Small intestine (tissue), 7 donors: Measurements from ENCODE around the gene DDA1. TPM values are rescaled to one million over a fixed set of nuclear protein-coding genes. Genes with fewer than 3 reads are reported as not detected.

Experiments used
- DNase-seq, 2 donors: peaks; one replicate each; pipeline versions ENCODE4 v3.0.0 to v3.0.0-alpha.2; 2013
- FAIRE-seq: peaks from 2 replicates; lab custom pipeline; 2012; peaks lifted over from hg19 to GRCh38; lab: Jason Lieb, UNC
- H3K27ac ChIP-seq, 3 donors: one replicate each; pipeline ENCODE4 v1.5.1; 2013; ENCODE audit warnings: low read length in 2 of 3, mild to moderate bottlenecking in 2 of 3, control low read depth in 1 of 3, inconsistent platforms in 1 of 3, low read depth in 1 of 3, moderate library complexity in 1 of 3
- H3K27me3 ChIP-seq, 3 donors: one replicate each; pipeline ENCODE4 v1.6.1; 2013; ENCODE audit warnings: low read length in 3 of 3, inconsistent platforms in 1 of 3; ENCODE audit not compliant: control insufficient read depth in 3 of 3, insufficient read depth in 3 of 3
- H3K36me3 ChIP-seq, 3 donors: one replicate each; pipeline ENCODE4 v1.6.1; 2013; ENCODE audit warnings: low read length in 3 of 3, inconsistent platforms in 1 of 3, low read depth in 1 of 3, mild to moderate bottlenecking in 1 of 3, moderate library complexity in 1 of 3; ENCODE audit not compliant: control insufficient read depth in 3 of 3, insufficient read depth in 2 of 3
- H3K4me1 ChIP-seq, 3 donors: one replicate each; pipeline ENCODE4 v1.6.1; 2013; ENCODE audit warnings: low read length in 2 of 3, inconsistent platforms in 1 of 3, low read depth in 1 of 3, mild to moderate bottlenecking in 1 of 3, moderate library complexity in 1 of 3; ENCODE audit not compliant: control insufficient read depth in 3 of 3, insufficient read depth in 2 of 3
- H3K4me3 ChIP-seq, 3 donors: one replicate each; pipeline ENCODE4 v1.5.1; 2013; ENCODE audit warnings: low read length in 3 of 3, control low read depth in 1 of 3, inconsistent platforms in 1 of 3, low read depth in 1 of 3, mild to moderate bottlenecking in 1 of 3, moderate library complexity in 1 of 3
- H3K9me3 ChIP-seq, 2 donors: one replicate each; pipeline ENCODE4 v1.6.1; 2013; ENCODE audit warnings: low read depth in 1 of 2, low read length in 1 of 2; ENCODE audit not compliant: control insufficient read depth in 2 of 2, insufficient read depth in 1 of 2
- WGBS, 3 donors: extraction: QIAGEN DNeasy Blood & Tissue Kit; methylation state at CpG; one replicate each; pipeline ENCODE4 v1.1.7; 2013; 5-methylcytosine and 5-hydroxymethylcytosine counted together
- polyA plus RNA-seq, 4 donors: library from polyadenylated mRNA; stranded (reverse) in 3 of 4; unstranded in 1 of 4; fragments of 200-250 nt in 3 of 4; fragments of 120-200 nt in 1 of 4; gene quantifications; one replicate each; pipeline versions ENCODE4 v1.2.1 to v1.2.3, GENCODE V29; 2013
- donor health status: healthy with polysubstance abuse.
- donor health status: control.
- donor health status: control.
- donor health status: Bipolar disorder and iron deficiency.
- donor health status: healthy.

The DDA1 gene
- polyA plus RNA-seq, 4 donors: 29.4 to 57.5 (median 48.9) TPM

- DNase-seq (no peak), FAIRE-seq (no peak)
- 81 to 87% (median 84%) methylated on average over 11 of the region's 11 CpGs for WGBS, 3 donors
- Histone ChIP-seq H3K9me3 (no peaks in the 10 kb centered on the region), H3K4me1 (peaks cover 0 to 8% (median 2%) of the 10 kb centered on the region in 3 donors), H3K4me3 (no peak overlapping the region), H3K27ac (no peak overlapping the region), H3K27me3 (no peaks in the 10 kb centered on the region), H3K36me3 (peaks cover 4 to 50% (median 5%) of the 10 kb centered on the region in 3 donors)
Observed at GRCh38 chr19:17311455-17312188, 2.3 kb downstream of the DDA1 start.

- Histone ChIP-seq H3K27me3 (no peaks in the 10 kb centered on the region), H3K4me3 (no peak overlapping the region), H3K9me3 (no peaks in the 10 kb centered on the region), H3K4me1 (peaks cover 0 to 5% (median 2%) of the 10 kb centered on the region in 3 donors), H3K27ac (no peak overlapping the region), H3K36me3 (peaks cover 4 to 56% (median 5%) of the 10 kb centered on the region in 3 donors)
- FAIRE-seq: no peak
- 82 to 89% (median 85%) methylated on average over 20 of the region's 20 CpGs for WGBS, 3 donors
- no peak for DNase-seq
Observed at GRCh38 chr19:17312189-17313113, 3.1 kb downstream of the DDA1 start.

GRCh38 chr19:17314007-17314593 is 4.7 kb downstream of the DDA1 start:
- no peak for DNase-seq
- FAIRE-seq: no peak
- H3K36me3 ChIP-seq: peaks cover 4 to 69% (median 5%) of the 10 kb centered on the region in 3 donors

GRCh38 chr19:17318966-17319365 is 9.6 kb downstream of the DDA1 start:
- Histone ChIP-seq H3K27me3 (no peaks in the 10 kb centered on the region), H3K4me1 (no peaks in the 10 kb centered on the region), H3K36me3 (peaks cover 12 to 78% (median 12%) of the 10 kb centered on the region in 3 donors), H3K27ac (no peak overlapping the region), H3K9me3 (no peaks in the 10 kb centered on the region), H3K4me3 (no peak overlapping the region)
- FAIRE-seq (no peak), DNase-seq (no peak)
- 78 to 80% (median 78%) methylated on average over 6 of the region's 6 CpGs for WGBS, 3 donors

More at GRCh38 chr19:17314007-17314593, 4.7 kb downstream of the DDA1 start:
- Histone ChIP-seq H3K9me3 (no peaks in the 10 kb centered on the region), H3K4me1 (peaks cover 0 to 5% (median 2%) of the 10 kb centered on the region in 3 donors), H3K27ac (no peak overlapping the region), H3K27me3 (no peaks in the 10 kb centered on the region), H3K4me3 (no peak overlapping the region)
- WGBS, 3 donors: 91 to 94% (median 94%) methylated on average over 19 of the region's 19 CpGs

- H3K4me1 ChIP-seq: no peaks in the 10 kb centered on the region
- peaks cover 9 to 73% (median 11%) of the 10 kb centered on the region in 3 donors for H3K36me3 ChIP-seq
- H3K27ac ChIP-seq: no peak overlapping the region
- no peak overlapping the region for H3K4me3 ChIP-seq
- no peaks in the 10 kb centered on the region for H3K9me3 ChIP-seq
- WGBS, 3 donors: 93 to 96% (median 95%) methylated on average over 37 to 40 of the region's 40 CpGs
- FAIRE-seq (no peak), DNase-seq (no peak)
- no peaks in the 10 kb centered on the region for H3K27me3 ChIP-seq
Observed at GRCh38 chr19:17319473-17320238, 10.3 kb downstream of the DDA1 start.

GRCh38 chr19:17320435-17320834 is 11.1 kb downstream of the DDA1 start:
- Histone ChIP-seq H3K27ac (no peak overlapping the region), H3K9me3 (no peaks in the 10 kb centered on the region), H3K27me3 (no peaks in the 10 kb centered on the region), H3K4me3 (no peak overlapping the region), H3K4me1 (no peaks in the 10 kb centered on the region), H3K36me3 (peaks cover 7 to 72% (median 10%) of the 10 kb centered on the region in 3 donors)
- 82 to 91% (median 90%) methylated on average over 11 of the region's 11 CpGs for WGBS, 3 donors
- FAIRE-seq: no peak
- DNase-seq: no peak

GRCh38 chr19:17321655-17322489 is 12.5 kb downstream of the DDA1 start:
- no peak for FAIRE-seq
- Histone ChIP-seq H3K36me3 (peaks cover 7 to 64% (median 10%) of the 10 kb centered on the region in 3 donors), H3K27me3 (no peaks in the 10 kb centered on the region), H3K9me3 (no peaks in the 10 kb centered on the region), H3K4me1 (no peaks in the 10 kb centered on the region), H3K4me3 (no peak overlapping the region), H3K27ac (no peak overlapping the region)
- 86 to 93% (median 89%) methylated on average over 15 to 19 of the region's 19 CpGs for WGBS, 3 donors
- DNase-seq: no peak
